IMR-90 (cell line): ENCODE data around the gene MCTP2. TPM values are rescaled to one million over a fixed set of nuclear protein-coding genes. Genes with fewer than 3 reads are reported as not detected.

Source experiments
- ATAC-seq: fragments of 200-7000 bp; cut with Tn5 transposase; 2 replicates; pipeline ENCODE4 v1.9.1; 2020; ENCODE audit warnings: low read depth, mild to moderate bottlenecking, moderate library complexity
- BruUV-seq: library from RNA; stranded (reverse); fragments of 400-500 nt; replicated peaks from 2 replicates; lab custom pipeline; 2021; lab: Mats Ljungman, UMichigan
- CTCF ChIA-PET: fragments of 300-600 bp; formaldehyde crosslinking; extraction: SDS; loops from one replicate; lab custom pipeline; 2021; ENCODE audit warnings: antibody characterized with exemption; lab: Yijun Ruan, JAX
- POLR2A ChIA-PET: fragments of 300-600 bp; sonication (Branson Sonifier 250); formaldehyde crosslinking; loops from one replicate; lab custom pipeline; 2022; ENCODE audit warnings: antibody characterized with exemption; ENCODE audit not compliant: unreplicated experiment; lab: Charles Lee
- DNase-seq: peaks from one replicate; pipeline ENCODE4 v3.0.0; 2013
- H2AFZ ChIP-seq: replicated peaks from 2 replicates; pipeline ENCODE3; 2013; ENCODE audit warnings: low read length, mild to moderate bottlenecking; ENCODE audit not compliant: poor library complexity
- H2AK5ac ChIP-seq: 2 replicates; pipeline ENCODE4 v1.6.1; 2013; ENCODE audit warnings: low read depth, low read length, inconsistent platforms
- H2AK9ac ChIP-seq: replicated peaks from 2 replicates; pipeline ENCODE3; 2013; ENCODE audit warnings: mild to moderate bottlenecking, low read depth, low read length, moderate library complexity; ENCODE audit not compliant: poor library complexity
- H2BK120ac ChIP-seq: 2 replicates; pipeline ENCODE4 v1.6.1; 2013; ENCODE audit warnings: low read depth, low read length, inconsistent platforms
- H2BK15ac ChIP-seq: 3 replicates; pipeline ENCODE4 v1.6.1; 2013; ENCODE audit warnings: low read depth, low read length, inconsistent platforms
- H2BK20ac ChIP-seq: 2 replicates; pipeline ENCODE4 v1.6.1; 2013; ENCODE audit warnings: low read depth, mild to moderate bottlenecking, inconsistent platforms, low read length, moderate library complexity
- H2BK5ac ChIP-seq: 2 replicates; pipeline ENCODE4 v1.6.1; 2013; ENCODE audit warnings: mild to moderate bottlenecking, low read depth, low read length, inconsistent platforms; ENCODE audit not compliant: poor library complexity, severe bottlenecking
- H3K14ac ChIP-seq: replicated peaks from 2 replicates; pipeline ENCODE4 v1.6.1; 2013; ENCODE audit warnings: low read depth, low read length, inconsistent platforms
- H3K18ac ChIP-seq: 2 replicates; pipeline ENCODE4 v1.6.1; 2013; ENCODE audit warnings: low read depth, low read length, control low read depth
- H3K23ac ChIP-seq: 2 replicates; pipeline ENCODE4 v1.6.1; 2013; ENCODE audit warnings: low read depth, low read length, inconsistent platforms
- H3K27ac ChIP-seq: 2 replicates; pipeline ENCODE4 v1.5.1; 2013; ENCODE audit warnings: mild to moderate bottlenecking, control low read depth, low read length; ENCODE audit not compliant: insufficient read depth
- H3K27me3 ChIP-seq: 2 replicates; pipeline ENCODE4 v1.6.1; 2013; ENCODE audit warnings: low read length; ENCODE audit not compliant: control insufficient read depth, insufficient read depth
- H3K36me3 ChIP-seq: 2 replicates; pipeline ENCODE4 v1.6.1; 2013; ENCODE audit warnings: low read length, mixed read lengths; ENCODE audit not compliant: control insufficient read depth, insufficient read depth
- H3K4ac ChIP-seq: 2 replicates; pipeline ENCODE4 v1.6.1; 2013; ENCODE audit warnings: low read depth, low read length, inconsistent platforms
- H3K4me1 ChIP-seq: 2 replicates; pipeline ENCODE4 v1.6.1; 2013; ENCODE audit warnings: low read length, mixed read lengths; ENCODE audit not compliant: control insufficient read depth, insufficient read depth
- H3K4me2 ChIP-seq: 2 replicates; pipeline ENCODE4 v1.6.1; 2013; ENCODE audit warnings: low read depth, mild to moderate bottlenecking, control low read depth, low read length, moderate library complexity
- H3K4me3 ChIP-seq: 2 replicates; pipeline ENCODE4 v1.5.1; 2013; ENCODE audit warnings: low read depth, mild to moderate bottlenecking, control low read depth, low read length, moderate library complexity; ENCODE audit not compliant: insufficient read depth
- H3K56ac ChIP-seq: 2 replicates; pipeline ENCODE4 v1.6.1; 2013; ENCODE audit warnings: low read length, inconsistent platforms; ENCODE audit not compliant: insufficient read depth; ENCODE audit errors: extremely low read depth
- H3K79me1 ChIP-seq, 2 experiments: 2 replicates each; pipeline ENCODE4 v1.6.1; 2013; ENCODE audit warnings: low read length in 2 of 2, inconsistent platforms in 1 of 2, low read depth in 1 of 2
- H3K9ac ChIP-seq: 2 replicates; pipeline ENCODE4 v1.6.1; 2013; ENCODE audit warnings: low read depth, low read length, control low read depth
- H3K9me1 ChIP-seq: 2 replicates; pipeline ENCODE4 v1.6.1; 2013; ENCODE audit warnings: low read length, inconsistent platforms; ENCODE audit not compliant: insufficient read depth
- H3K9me3 ChIP-seq: 2 replicates; pipeline ENCODE4 v1.6.1; 2013; ENCODE audit warnings: low read length; ENCODE audit not compliant: control insufficient read depth, insufficient read depth
- H4K20me1 ChIP-seq: 2 replicates; pipeline ENCODE4 v1.6.1; 2013; ENCODE audit warnings: low read length, inconsistent platforms; ENCODE audit not compliant: insufficient read depth
- H4K5ac ChIP-seq: 2 replicates; pipeline ENCODE4 v1.6.1; 2013; ENCODE audit warnings: mild to moderate bottlenecking, low read depth, low read length, control low read depth
- H4K8ac ChIP-seq, 2 experiments: 2 replicates each; pipeline ENCODE4 v1.6.1; 2013; ENCODE audit warnings: low read depth in 2 of 2, low read length in 2 of 2, control low read depth in 1 of 2, inconsistent platforms in 1 of 2
- H4K91ac ChIP-seq: 2 replicates; pipeline ENCODE4 v1.6.1; 2013; ENCODE audit warnings: low read depth, low read length, inconsistent platforms; ENCODE audit not compliant: insufficient read depth
- CEBPB ChIP-seq: IDR thresholded peaks from 2 replicates; pipeline ENCODE4 v1.6.1; 2012; ENCODE audit warnings: low read depth, low read length, improper control_type of control experiment
- CTCF ChIP-seq: conservative IDR thresholded peaks from 2 replicates; pipeline ENCODE4 v1.5.1; 2012; ENCODE audit warnings: mild to moderate bottlenecking, low read depth, low read length, improper control_type of control experiment
- RAD21 ChIP-seq: IDR thresholded peaks from 2 replicates; pipeline ENCODE4 v1.6.1; 2012; ENCODE audit warnings: low read length, improper control_type of control experiment
- RFX5 ChIP-seq: IDR thresholded peaks from 2 replicates; pipeline ENCODE4 v1.8.0; 2012; ENCODE audit warnings: low read depth, mild to moderate bottlenecking, low read length, moderate library complexity
- SMC3 ChIP-seq: fragments of 150-350 bp; IDR thresholded peaks from 2 replicates; pipeline ENCODE4 v1.6.1; 2016; ENCODE audit warnings: low read depth, mild to moderate bottlenecking, antibody characterized with exemption, low read length, moderate library complexity
- WGBS, 2 experiments: methylation state at CpG; one replicate each; pipeline versions ENCODE4 v1.1.5 to v1.1.7; 2013; ENCODE audit warnings: missing lambda C conversion rate in 2 of 2; ENCODE audit not compliant: insufficient read length in 1 of 2; ENCODE audit errors: extremely low coverage in 2 of 2; 5-methylcytosine and 5-hydroxymethylcytosine counted together
- dilution Hi-C: fragments of 300-500 bp; cut with HindIII; formaldehyde crosslinking; loops from one replicate; pipeline ENCODE4 v1.14.3; 2018; ENCODE audit warnings: low sequenced_read_pairs; ENCODE audit not compliant: unreplicated experiment
- in situ Hi-C: fragments of 300-500 bp; cut with MboI; formaldehyde crosslinking; loops from 3 replicates; pipeline ENCODE4 v1.14.3; 2019; ENCODE audit warnings: low sequenced_read_pairs, inconsistent platforms, mixed read lengths
- intact Hi-C: fragments of 100-400 bp; cut with micrococcal nuclease; formaldehyde crosslinking; loops from 2 replicates; pipeline ENCODE4 v1.10.0; 2022
- polyA plus RNA-seq, 3 experiments: library from polyadenylated mRNA; depleted of rRNA; stranded (reverse); fragments of >200 nt; gene quantifications; 2 replicates each; pipeline ENCODE4 v1.2.3, GENCODE V29; 2012; ENCODE audit warnings: low replicate concordance in 1 of 3
- total RNA-seq: library from RNA; depleted of rRNA; stranded (reverse); fragments of >200 nt; gene quantifications from 2 replicates; pipeline ENCODE4 v1.2.3, GENCODE V29; 2012

Gene MCTP2
- total and polyA plus RNA-seq, 2 of the 4 experiments (the other 2 are of a cell fraction): 5.1 to 9.9 TPM

GRCh38 chr15:94412979-94413746 is 181.8 kb downstream of the MCTP2 start:
- no peaks in the 10 kb centered on the region for H3K27me3 ChIP-seq
- no peaks in the 10 kb centered on the region for H4K20me1 ChIP-seq
- H3K23ac ChIP-seq: no peak overlapping the region
- H3K4me1 ChIP-seq: no peaks in the 10 kb centered on the region
- no peak overlapping the region for H4K8ac ChIP-seq
- H3K18ac ChIP-seq: no peak overlapping the region
- in situ Hi-C loops (loop anchor here (25.0 kb wide), 1 partner anchor 599 kb away; no protein-coding TSS in a partner anchor), dilution Hi-C loops (no loop called here), intact Hi-C loops (no loop called here)
- H3K27ac ChIP-seq: no peak overlapping the region
- H2BK15ac ChIP-seq: no peak overlapping the region
- no peaks in the 10 kb centered on the region for H3K36me3 ChIP-seq
- H2AK5ac ChIP-seq: no peak overlapping the region
- H2BK5ac ChIP-seq: no peak overlapping the region
- no peak overlapping the region for H3K4ac ChIP-seq
- no peak overlapping the region for H2BK120ac ChIP-seq
- no peak overlapping the region for H2AFZ ChIP-seq
- no peak overlapping the region for H4K5ac ChIP-seq
- no peak overlapping the region for H3K9ac ChIP-seq
- ATAC-seq (no peak), DNase-seq (peak; percentile 25)
- no peak overlapping the region for H3K56ac ChIP-seq
- WGBS, 2 experiments: no CpG with 5 or more reads among the region's 6 CpGs
- no TSS peak for BruUV-seq
- no peak overlapping the region for H3K4me2 ChIP-seq
- H3K9me1 ChIP-seq: no peaks in the 10 kb centered on the region
- no peak overlapping the region for H3K4me3 ChIP-seq
- ChIA-PET POLR2A (no interaction called here), CTCF (interaction anchor here (0.6 to 1.3 kb wide), 3 partner anchors 10 to 164 kb away, joined by 3 to 4 read pairs (median 3); no protein-coding TSS in a partner anchor)
- H4K91ac ChIP-seq: no peak overlapping the region
- H2AK9ac ChIP-seq: no peak overlapping the region
- TF ChIP-seq RAD21 (peak; percentile 41), CEBPB (no peak), SMC3 (peak; percentile 28; the same call in 1 of the 2 replicates), RFX5 (no peak), CTCF (peak; percentile 46)
- no peaks in the 10 kb centered on the region for H3K9me3 ChIP-seq
- H3K14ac ChIP-seq: no peak overlapping the region
- no peaks in the 10 kb centered on the region for H3K79me1 ChIP-seq
- H2BK20ac ChIP-seq: no peak overlapping the region
